Measurements from ENCODE around the gene FUS. TPM values are rescaled to one million over a fixed set of nuclear protein-coding genes. Genes with fewer than 3 reads are reported as not detected.

FUS gene
- total RNA-seq: 29.5 and 62.4 TPM in 2 replicates

GRCh38 chr16:31179747-31180459, at the start of gene FUS:
TSS of gene FUS (plus strand) at chr16:31180139. CDS start at chr16:31180215, 76 bp downstream.

GRCh38 chr16:31135535-31136286, 44.2 kb upstream of the FUS start, which contains the start of gene PRSS8:
TSS of gene PRSS8 (minus strand) at chr16:31135727. CDS start at chr16:31135498, 229 bp downstream.

GRCh38 chr16:31149894-31150890, 29.7 kb upstream of the FUS start, which contains the start of gene PRSS36:
TSS of gene PRSS36 (minus strand) at chr16:31150066. CDS start at chr16:31150035, 31 bp downstream.

GRCh38 chr16:31202414-31203375, 22.8 kb downstream of the FUS start, which contains the start of gene PYCARD:
TSS of gene PYCARD (minus strand) at chr16:31202760. CDS start at chr16:31202690, 70 bp downstream.

GRCh38 chr16:31213877-31214707, 34.2 kb downstream of the FUS start, which contains the start of gene TRIM72:
TSS of gene TRIM72 (plus strand) at chr16:31214119. CDS start at chr16:31214739, 620 bp downstream.

GRCh38 chr16:31216422-31217135, 36.6 kb downstream of the FUS start, which contains the start of gene PYDC1:
TSS of gene PYDC1 (minus strand) at chr16:31217135. CDS start at chr16:31217028, 107 bp downstream.

Other genes starting within 250 kb of the FUS start
- 13.5 and 16.0 TPM in 2 replicates for gene ORAI3, start 231.1 kb upstream of the FUS start, total RNA-seq
- gene SETD1A, start 222.4 kb upstream of the FUS start, total RNA-seq: 1.6 and 5.4 TPM in 2 replicates
- gene HSD3B7, start 194.9 kb upstream of the FUS start, total RNA-seq: 17.3 and 22.2 TPM in 2 replicates
- 1.1 TPM in 1 of 2 replicates, not detected in the other for gene STX1B, start 169.5 kb upstream of the FUS start, total RNA-seq
- gene STX4, start 146.6 kb upstream of the FUS start, total RNA-seq: 19.3 and 35.1 TPM in 2 replicates
- gene ZNF668, start 105.9 kb upstream of the FUS start, total RNA-seq: 5.7 and 6.3 TPM in 2 replicates
- gene ZNF646, start 105.7 kb upstream of the FUS start, total RNA-seq: 7.8 and 16.0 TPM in 2 replicates
- gene PRSS53, start 91.2 kb upstream of the FUS start, total RNA-seq: 0.81 and 1.6 TPM in 2 replicates
- 59.1 and 60.7 TPM in 2 replicates for gene VKORC1, start 85.3 kb upstream of the FUS start, total RNA-seq
- gene BCKDK, start 71.8 kb upstream of the FUS start, total RNA-seq: 12.3 and 19.4 TPM in 2 replicates
- 27.8 and 36.9 TPM in 2 replicates for gene KAT8, start 62.5 kb upstream of the FUS start, total RNA-seq
- gene PRSS8, start 44.4 kb upstream of the FUS start, total RNA-seq: not detected in 2 replicates
- 0.31 TPM in 1 of 2 replicates, not detected in the other for gene PRSS36, start 30.1 kb upstream of the FUS start, total RNA-seq
- gene PYCARD, start 22.6 kb downstream of the FUS start, total RNA-seq: 39.4 and 93.4 TPM in 2 replicates
- not detected in 2 replicates for gene TRIM72, start 34.0 kb downstream of the FUS start, total RNA-seq
- not detected in 2 replicates for gene PYDC1, start 37.0 kb downstream of the FUS start, total RNA-seq
- 0.25 TPM in 1 of 2 replicates, not detected in the other for gene ITGAM, start 79.8 kb downstream of the FUS start, total RNA-seq
- gene ITGAX, start 175.0 kb downstream of the FUS start, total RNA-seq: 0.16 and 0.31 TPM in 2 replicates
- gene ITGAD, start 213.2 kb downstream of the FUS start, total RNA-seq: not detected in 2 replicates
- not detected in 2 replicates for gene COX6A2, start 248.2 kb downstream of the FUS start, total RNA-seq